Measurements from ENCODE around the gene ARL2. TPM values are rescaled to one million over a fixed set of nuclear protein-coding genes. Genes with fewer than 3 reads are reported as not detected.

The ARL2 gene
- total and polyA plus RNA-seq, 2 experiments from 2014 or later, result 115 to 155 TPM

DNA sequence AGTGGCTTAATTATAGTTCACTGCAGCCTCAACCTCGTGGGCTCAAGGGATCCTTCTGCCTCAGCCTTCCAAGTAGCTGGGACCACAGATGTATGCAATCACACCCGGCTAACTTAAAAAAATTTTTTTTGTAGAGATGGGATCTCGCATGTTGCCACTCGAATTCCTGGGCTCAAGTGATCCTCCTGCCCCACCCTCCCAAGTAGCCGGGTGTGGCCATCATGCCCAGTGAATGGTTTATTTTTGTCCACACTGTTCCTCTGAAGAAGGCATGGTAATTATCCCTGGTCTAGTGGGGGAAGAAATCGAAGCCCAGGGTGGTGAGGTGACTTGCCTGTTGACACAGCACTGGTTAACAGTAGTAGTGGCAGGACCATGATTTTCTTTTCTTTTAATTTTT, 28.9 kb downstream of the ARL2 start:
- Histone ChIP-seq H2AFZ (no peak overlapping the region), H4K20me1 (ENCODE audit: insufficient read depth) (no peaks in the 10 kb centered on the region), H3K9me3 (ENCODE audit: low read depth) (no peaks in the 10 kb centered on the region), H3K79me2 (ENCODE audit: insufficient read depth) (peaks cover 16% of the 10 kb centered on the region), H3K4me3 (no peak overlapping the region), H3F3A (ENCODE audit: insufficient read depth) (peaks cover 11% of the 10 kb centered on the region), H3K4me2 (ENCODE audit: unreplicated experiment) (no peak overlapping the region), H3K36me3 (ENCODE audit: low read depth) (no peaks in the 10 kb centered on the region), H3K9ac (no peak overlapping the region), H3K27ac (no peak overlapping the region), H3K27me3 (replicated peaks; ENCODE audit: insufficient read depth) (no peaks in the 10 kb centered on the region), H3K4me1 (ENCODE audit: insufficient read depth) (peaks cover 4% of the 10 kb centered on the region), H3K9me2 (ENCODE audit: insufficient read depth) (no peaks in the 10 kb centered on the region)
- TF ChIP-seq EZH2phosphoT487 (IDR thresholded peaks at IDR 0.05; ENCODE audit: insufficient read depth, low read depth) (no peak), EZH2 (IDR thresholded peaks at IDR 0.05; ENCODE audit: insufficient read depth, poor library complexity, severe bottlenecking) (no peak)
- in situ Hi-C loops (cut with MboI), result no loop called here
- no peak for DNase-seq
- 82 to 85% methylated on average over 6 of the region's 6 CpGs for WGBS, 2 experiments (ENCODE audit: low coverage in 1 of 2, low lambda C conversion rate in 2 of 2, missing lambda C conversion rate in 2 of 2)

DNA sequence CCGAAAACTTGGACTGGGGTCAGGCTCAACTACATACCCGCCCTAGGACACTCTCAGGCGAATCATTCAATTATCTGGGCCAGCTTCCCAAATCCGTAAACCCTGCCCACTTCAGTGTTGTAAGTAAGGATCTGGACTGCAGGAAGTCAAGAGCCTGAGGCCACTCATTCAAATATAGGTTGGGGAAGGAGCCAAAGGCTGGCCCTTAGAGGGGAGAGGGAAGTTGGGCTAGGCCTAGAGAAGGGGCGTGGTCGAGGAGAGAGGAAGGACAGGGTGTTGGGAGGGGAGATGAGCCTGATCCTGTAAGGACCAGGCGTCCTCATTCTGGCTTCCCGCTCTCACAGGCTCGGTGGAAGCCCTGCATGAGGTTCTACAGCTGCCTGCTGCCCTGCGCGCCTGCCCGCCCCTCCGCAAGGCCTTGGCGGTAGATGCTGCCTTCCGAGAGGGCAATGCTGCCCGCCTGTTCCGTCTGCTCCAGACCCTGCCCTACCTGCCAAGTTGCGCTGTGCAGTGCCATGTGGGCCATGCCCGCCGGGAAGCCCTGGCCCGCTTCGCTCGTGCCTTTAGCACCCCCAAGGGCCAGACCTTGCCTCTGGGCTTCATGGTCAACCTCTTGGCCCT, 30.0 kb downstream of the ARL2 start:
- in situ Hi-C loops (cut with MboI), result no loop called here
- H3K79me2 ChIP-seq (ENCODE audit: insufficient read depth), result peaks cover 16% of the 10 kb centered on the region
- no peak overlapping the region for H3K9ac ChIP-seq
- no peak overlapping the region for H2AFZ ChIP-seq
- no peaks in the 10 kb centered on the region for H3K9me2 ChIP-seq (ENCODE audit: insufficient read depth)
- no peak overlapping the region for H3K4me2 ChIP-seq (ENCODE audit: unreplicated experiment)
- TF ChIP-seq EZH2 (IDR thresholded peaks at IDR 0.05; ENCODE audit: insufficient read depth, poor library complexity, severe bottlenecking), result no peak
- no peak for TF ChIP-seq EZH2phosphoT487 (IDR thresholded peaks at IDR 0.05; ENCODE audit: insufficient read depth, low read depth)
- peaks cover 4% of the 10 kb centered on the region for H3K4me1 ChIP-seq (ENCODE audit: insufficient read depth)
- H3K9me3 ChIP-seq (ENCODE audit: low read depth), result no peaks in the 10 kb centered on the region
- no peaks in the 10 kb centered on the region for H3K36me3 ChIP-seq (ENCODE audit: low read depth)
- WGBS, 2 experiments (ENCODE audit: low coverage in 1 of 2, low lambda C conversion rate in 2 of 2, missing lambda C conversion rate in 2 of 2), result 84 to 89% methylated on average over 17 to 22 of the region's 23 CpGs
- no peak overlapping the region for H3K27ac ChIP-seq
- peak; percentile 72 for DNase-seq
- no peak overlapping the region for H3K4me3 ChIP-seq
- H3K27me3 ChIP-seq (replicated peaks; ENCODE audit: insufficient read depth), result no peaks in the 10 kb centered on the region
- peaks cover 11% of the 10 kb centered on the region for H3F3A ChIP-seq (ENCODE audit: insufficient read depth)
- H4K20me1 ChIP-seq (ENCODE audit: insufficient read depth), result no peaks in the 10 kb centered on the region

DNA sequence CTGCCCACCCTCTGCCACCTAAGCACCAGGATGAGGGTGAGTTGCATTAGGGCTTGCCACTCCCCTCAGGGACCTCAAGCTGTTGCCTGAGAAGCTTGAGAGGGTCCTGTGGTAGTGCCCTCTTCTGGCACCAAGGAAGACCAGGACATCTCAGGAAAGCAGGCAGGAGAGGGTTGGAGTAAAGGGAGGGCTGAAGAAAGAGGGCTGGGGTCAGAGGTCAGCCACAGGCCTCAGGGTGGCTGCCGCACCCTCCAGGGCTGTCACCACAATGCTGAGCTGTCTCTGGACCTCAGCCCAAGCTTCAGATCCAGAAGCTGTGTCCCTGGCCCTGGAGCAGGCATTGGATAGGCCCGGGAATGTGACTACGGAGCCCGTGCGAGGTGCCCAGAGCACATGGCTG, 31.1 kb downstream of the ARL2 start:
- Histone ChIP-seq H2AFZ (no peak overlapping the region), H3K79me2 (ENCODE audit: insufficient read depth) (peaks cover 16% of the 10 kb centered on the region), H3K4me2 (ENCODE audit: unreplicated experiment) (no peak overlapping the region), H3K9me2 (ENCODE audit: insufficient read depth) (no peaks in the 10 kb centered on the region), H4K20me1 (ENCODE audit: insufficient read depth) (no peaks in the 10 kb centered on the region), H3K36me3 (ENCODE audit: low read depth) (no peaks in the 10 kb centered on the region), H3K9me3 (ENCODE audit: low read depth) (no peaks in the 10 kb centered on the region), H3K4me1 (ENCODE audit: insufficient read depth) (peaks cover 4% of the 10 kb centered on the region), H3K9ac (no peak overlapping the region), H3F3A (ENCODE audit: insufficient read depth) (peaks cover 5% of the 10 kb centered on the region), H3K4me3 (no peak overlapping the region), H3K27me3 (replicated peaks; ENCODE audit: insufficient read depth) (no peaks in the 10 kb centered on the region), H3K27ac (no peak overlapping the region)
- in situ Hi-C loops (cut with MboI), result no loop called here
- TF ChIP-seq EZH2phosphoT487 (IDR thresholded peaks at IDR 0.05; ENCODE audit: insufficient read depth, low read depth) (no peak), EZH2 (IDR thresholded peaks at IDR 0.05; ENCODE audit: insufficient read depth, poor library complexity, severe bottlenecking) (no peak)
- no peak for DNase-seq
- 92 to 94% methylated on average over 5 of the region's 5 CpGs for WGBS, 2 experiments (ENCODE audit: low coverage in 1 of 2, low lambda C conversion rate in 2 of 2, missing lambda C conversion rate in 2 of 2)

DNA sequence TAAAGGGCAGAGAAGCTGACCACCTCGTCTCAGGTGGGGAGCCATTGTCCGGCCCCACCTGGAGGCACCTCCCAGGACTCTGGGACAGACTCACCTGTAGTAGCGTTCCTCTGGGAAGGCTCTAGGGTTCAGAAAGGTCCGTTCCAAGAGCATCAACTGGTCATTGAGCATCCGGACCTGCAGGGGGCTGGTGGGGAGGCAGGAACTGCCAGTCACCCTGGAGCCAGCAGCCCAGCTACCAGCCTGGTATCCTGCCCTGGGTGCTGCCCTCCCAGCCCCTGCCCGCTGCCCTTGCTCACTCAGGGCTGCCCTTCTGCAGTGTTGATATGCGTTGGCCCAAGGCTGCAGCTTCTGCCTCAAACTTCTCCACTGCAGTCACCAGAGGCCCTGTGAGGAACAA, 31.8 kb downstream of the ARL2 start:
- no peak overlapping the region for H3K9ac ChIP-seq
- peaks cover 16% of the 10 kb centered on the region for H3K79me2 ChIP-seq (ENCODE audit: insufficient read depth)
- no peak overlapping the region for H2AFZ ChIP-seq
- no peak overlapping the region for H3K4me2 ChIP-seq (ENCODE audit: unreplicated experiment)
- H3K9me3 ChIP-seq (ENCODE audit: low read depth), result no peaks in the 10 kb centered on the region
- H4K20me1 ChIP-seq (ENCODE audit: insufficient read depth), result no peaks in the 10 kb centered on the region
- H3K27ac ChIP-seq, result no peak overlapping the region
- no peak for DNase-seq
- H3K27me3 ChIP-seq (replicated peaks; ENCODE audit: insufficient read depth), result no peaks in the 10 kb centered on the region
- no peaks in the 10 kb centered on the region for H3K9me2 ChIP-seq (ENCODE audit: insufficient read depth)
- no peaks in the 10 kb centered on the region for H3K36me3 ChIP-seq (ENCODE audit: low read depth)
- H3K4me3 ChIP-seq, result no peak overlapping the region
- in situ Hi-C loops (cut with MboI), result no loop called here
- no peaks in the 10 kb centered on the region for H3F3A ChIP-seq (ENCODE audit: insufficient read depth)
- H3K4me1 ChIP-seq (ENCODE audit: insufficient read depth), result peaks cover 4% of the 10 kb centered on the region; the same call in 1 of the 2 replicates
- TF ChIP-seq EZH2 (IDR thresholded peaks at IDR 0.05; ENCODE audit: insufficient read depth, poor library complexity, severe bottlenecking), result no peak
- TF ChIP-seq EZH2phosphoT487 (IDR thresholded peaks at IDR 0.05; ENCODE audit: insufficient read depth, low read depth), result no peak
- 78 to 80% methylated on average over 7 of the region's 7 CpGs for WGBS, 2 experiments (ENCODE audit: low coverage in 1 of 2, low lambda C conversion rate in 2 of 2, missing lambda C conversion rate in 2 of 2)
